HepG2 (cell line): Measurements from ENCODE around the gene MT1A. TPM values are rescaled to one million over a fixed set of nuclear protein-coding genes. Genes with fewer than 3 reads are reported as not detected.

Experiments used
- AGO1 ChIP-seq: fragments of 200-400 bp; formaldehyde crosslinking; IDR thresholded peaks from 2 replicates; pipeline ENCODE4 v1.6.1; 2017; ENCODE audit warnings: mild to moderate bottlenecking, low read depth, low read length, moderate library complexity; ENCODE audit not compliant: poor library complexity, severe bottlenecking
- CENPT ChIP-seq: sonication (generic); formaldehyde crosslinking; IDR thresholded peaks from 2 replicates; pipeline ENCODE4 v1.8.0; 2022; ENCODE audit warnings: low read depth, mild to moderate bottlenecking, moderate library complexity, missing genetic modification reagents
- DMAP1 ChIP-seq: IDR thresholded peaks from 2 replicates; pipeline ENCODE4 v1.6.1; 2016
- KDM5B ChIP-seq: sonication (generic); formaldehyde crosslinking; IDR thresholded peaks from 2 replicates; pipeline ENCODE4 v1.4.0; 2020; ENCODE audit warnings: missing genetic modification reagents, mild to moderate bottlenecking, borderline replicate concordance
- MIER3 ChIP-seq: IDR thresholded peaks from 2 replicates; pipeline ENCODE4 v1.6.1; 2016; ENCODE audit warnings: missing compliant biosample characterization, borderline replicate concordance
- MXD1 ChIP-seq: sonication (generic); formaldehyde crosslinking; IDR thresholded peaks from 2 replicates; pipeline ENCODE4 v1.4.0; 2020; ENCODE audit warnings: mild to moderate bottlenecking, missing genetic modification reagents
- NCOA1 ChIP-seq: sonication (generic); formaldehyde crosslinking; IDR thresholded peaks from 2 replicates; pipeline ENCODE4 v1.9.0; 2021; ENCODE audit warnings: missing genetic modification reagents
- NCOA5 ChIP-seq: sonication (generic); formaldehyde crosslinking; IDR thresholded peaks from 2 replicates; pipeline ENCODE4 v1.4.0; 2020; ENCODE audit warnings: missing genetic modification reagents
- PLRG1 ChIP-seq: fragments of 450-650 bp; conservative IDR thresholded peaks from 2 replicates; pipeline ENCODE4 v1.6.1; 2016
- RARA ChIP-seq: IDR thresholded peaks from 2 replicates; pipeline ENCODE4 v1.6.1; 2016; ENCODE audit warnings: missing genetic modification reagents, missing compliant biosample characterization
- RXRB ChIP-seq: IDR thresholded peaks from 2 replicates; pipeline ENCODE4 v1.6.1; 2016; ENCODE audit warnings: borderline replicate concordance, missing genetic modification reagents, missing compliant biosample characterization
- SMC3 ChIP-seq: IDR thresholded peaks from 2 replicates; pipeline ENCODE4 v1.6.1; 2011; ENCODE audit warnings: low read length, improper control_type of control experiment
- TBX2 ChIP-seq: sonication (generic); formaldehyde crosslinking; IDR thresholded peaks from 2 replicates; pipeline ENCODE4 v1.5.0; 2020; ENCODE audit warnings: missing genetic modification reagents, mild to moderate bottlenecking, borderline replicate concordance
- ZC3H4 ChIP-seq: sonication (generic); formaldehyde crosslinking; IDR thresholded peaks from 2 replicates; pipeline ENCODE4 v1.4.0; 2020; ENCODE audit warnings: missing genetic modification reagents, borderline replicate concordance
- ZFY ChIP-seq: sonication (generic); formaldehyde crosslinking; IDR thresholded peaks from 2 replicates; pipeline ENCODE4 v1.4.0; 2020; ENCODE audit warnings: missing genetic modification reagents
- ZNF142 ChIP-seq: sonication (generic); formaldehyde crosslinking; IDR thresholded peaks from 2 replicates; pipeline ENCODE4 v1.4.0; 2020; ENCODE audit warnings: missing genetic modification reagents
- ZNF496 ChIP-seq: sonication (generic); formaldehyde crosslinking; IDR thresholded peaks from 2 replicates; pipeline ENCODE4 v1.8.1; 2023; ENCODE audit warnings: mild to moderate bottlenecking, moderate library complexity, missing genetic modification reagents; ENCODE audit not compliant: insufficient replicate concordance
- ZNF704 ChIP-seq: sonication (generic); formaldehyde crosslinking; IDR thresholded peaks from 2 replicates; pipeline ENCODE4 v1.8.1; 2023; ENCODE audit warnings: mild to moderate bottlenecking, inconsistent platforms, moderate library complexity, missing genetic modification reagents, borderline replicate concordance
- ZNF792 ChIP-seq: IDR thresholded peaks from 2 replicates; pipeline ENCODE4 v1.6.1; 2016
- ZNF83 ChIP-seq: sonication (generic); formaldehyde crosslinking; IDR thresholded peaks from 2 replicates; pipeline ENCODE4 v1.4.0; 2020; ENCODE audit warnings: missing genetic modification reagents, mild to moderate bottlenecking, borderline replicate concordance
- polyA plus RNA-seq, 8 experiments: library from polyadenylated mRNA; depleted of rRNA in 3 of 8; stranded (reverse) in 7 of 8; unstranded in 1 of 8; fragments of >200 nt; fragmentation: Illumina TruSeq in 4 of 8; extraction: Trizol in 4 of 8; gene quantifications; 2 replicates each; pipeline versions ENCODE4 v1.2.1 to v1.2.3, GENCODE V29; 2011 to 2016; ENCODE audit warnings: low read depth in 4 of 8, missing spikeins in 1 of 8, mixed read lengths in 1 of 8; ENCODE audit not compliant: insufficient read depth in 1 of 8
- total RNA-seq, 5 experiments: library from RNA; depleted of rRNA; stranded (reverse); fragments of >200 nt; fragmentation: Illumina TruSeq; extraction: Trizol; gene quantifications; 2 replicates each; pipeline ENCODE4 v1.2.3, GENCODE V29; 2016; ENCODE audit warnings: low read depth in 1 of 5
- TF ChIP-seq, protein P1 (sequence below): sonication (generic); formaldehyde crosslinking; conservative IDR thresholded peaks from 2 replicates; pipeline ENCODE4 v1.8.0; 2022; ENCODE audit warnings: mild to moderate bottlenecking, moderate library complexity, missing genetic modification reagents

MT1A gene
- total and polyA plus RNA-seq, 2 of the 13 experiments (the other 11 are each of a cell fraction or from before 2014, with no cell fraction given) = 8.3 to 10.4 TPM

DNA sequence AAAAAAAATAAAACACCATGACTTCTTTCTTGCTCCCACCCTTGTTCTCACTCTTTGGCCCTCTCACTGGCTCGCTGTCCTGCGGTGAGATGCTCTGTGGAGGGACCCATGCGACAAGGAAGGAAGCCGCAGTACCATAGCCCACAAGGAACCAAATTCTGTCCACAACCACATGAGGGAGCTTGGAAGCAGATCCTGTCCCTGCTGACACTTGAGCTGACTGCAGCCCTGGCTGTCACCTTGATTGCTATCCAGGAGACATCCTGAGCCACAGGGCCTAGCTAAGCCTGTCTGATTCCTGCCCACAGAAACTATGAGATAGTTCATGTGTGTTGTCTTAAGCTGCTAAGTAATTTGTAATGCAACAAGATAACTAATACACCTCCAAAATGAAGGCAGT is 34.9 kb upstream of the MT1A start (continued):
- TF ChIP-seq ZNF142 (CRISPR knock-in tag) (no peak), ZNF704 (CRISPR knock-in tag) (no peak), ZNF83 (CRISPR knock-in tag) (no peak), SMC3 (peak; percentile 97), ZNF496 (CRISPR knock-in tag) (no peak), RARA (CRISPR knock-in tag) (peak; percentile 35; the same call in 1 of the 2 replicates), ZFY (CRISPR knock-in tag) (0 out of 2 replicates have a peak, but pooled peaks have one; percentile 39), CENPT (no peak), DMAP1 (CRISPR knock-in tag) (no peak), AGO1 (no peak), MIER3 (CRISPR knock-in tag) (peak; percentile 53; the same call in 1 of the 2 replicates), NCOA1 (CRISPR knock-in tag) (no peak), RXRB (CRISPR knock-in tag) (peak; percentile 57; the same call in 1 of the 2 replicates), KDM5B (CRISPR knock-in tag) (peak; percentile 81), PLRG1 (no peak), ZNF792 (CRISPR knock-in tag) (peak; percentile 59; the same call in 1 of the 2 replicates), NCOA5 (no peak), TBX2 (CRISPR knock-in tag) (peak; percentile 9; the same call in 1 of the 2 replicates), ZC3H4 (CRISPR knock-in tag) (no peak), MXD1 (no peak)
- TF ChIP-seq, protein P1, sequence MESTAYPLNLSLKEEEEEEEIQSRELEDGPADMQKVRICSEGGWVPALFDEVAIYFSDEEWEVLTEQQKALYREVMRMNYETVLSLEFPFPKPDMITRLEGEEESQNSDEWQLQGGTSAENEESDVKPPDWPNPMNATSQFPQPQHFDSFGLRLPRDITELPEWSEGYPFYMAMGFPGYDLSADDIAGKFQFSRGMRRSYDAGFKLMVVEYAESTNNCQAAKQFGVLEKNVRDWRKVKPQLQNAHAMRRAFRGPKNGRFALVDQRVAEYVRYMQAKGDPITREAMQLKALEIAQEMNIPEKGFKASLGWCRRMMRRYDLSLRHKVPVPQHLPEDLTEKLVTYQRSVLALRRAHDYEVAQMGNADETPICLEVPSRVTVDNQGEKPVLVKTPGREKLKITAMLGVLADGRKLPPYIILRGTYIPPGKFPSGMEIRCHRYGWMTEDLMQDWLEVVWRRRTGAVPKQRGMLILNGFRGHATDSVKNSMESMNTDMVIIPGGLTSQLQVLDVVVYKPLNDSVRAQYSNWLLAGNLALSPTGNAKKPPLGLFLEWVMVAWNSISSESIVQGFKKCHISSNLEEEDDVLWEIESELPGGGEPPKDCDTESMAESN (CRISPR knock-in tag) = no peak
